HL-60 (cell line): ENCODE data around the gene NKIRAS2.

ENCODE experiments used
- POLR2AphosphoS5 ChIP-seq: IDR thresholded peaks from 2 replicates; pipeline ENCODE4 v1.6.1; 2012; ENCODE audit warnings: low read depth
- TF ChIP-seq, protein P1 (sequence below): IDR thresholded peaks from one replicate; pipeline ENCODE4 v1.5.1; 2011; ENCODE audit warnings: low read length, control low read depth, inconsistent platforms; ENCODE audit not compliant: insufficient read depth
- TF ChIP-seq, protein P2 (sequence below): IDR thresholded peaks from 2 replicates; pipeline ENCODE4 v1.6.1; 2012; ENCODE audit warnings: low read depth; ENCODE audit not compliant: insufficient replicate concordance

DNA sequence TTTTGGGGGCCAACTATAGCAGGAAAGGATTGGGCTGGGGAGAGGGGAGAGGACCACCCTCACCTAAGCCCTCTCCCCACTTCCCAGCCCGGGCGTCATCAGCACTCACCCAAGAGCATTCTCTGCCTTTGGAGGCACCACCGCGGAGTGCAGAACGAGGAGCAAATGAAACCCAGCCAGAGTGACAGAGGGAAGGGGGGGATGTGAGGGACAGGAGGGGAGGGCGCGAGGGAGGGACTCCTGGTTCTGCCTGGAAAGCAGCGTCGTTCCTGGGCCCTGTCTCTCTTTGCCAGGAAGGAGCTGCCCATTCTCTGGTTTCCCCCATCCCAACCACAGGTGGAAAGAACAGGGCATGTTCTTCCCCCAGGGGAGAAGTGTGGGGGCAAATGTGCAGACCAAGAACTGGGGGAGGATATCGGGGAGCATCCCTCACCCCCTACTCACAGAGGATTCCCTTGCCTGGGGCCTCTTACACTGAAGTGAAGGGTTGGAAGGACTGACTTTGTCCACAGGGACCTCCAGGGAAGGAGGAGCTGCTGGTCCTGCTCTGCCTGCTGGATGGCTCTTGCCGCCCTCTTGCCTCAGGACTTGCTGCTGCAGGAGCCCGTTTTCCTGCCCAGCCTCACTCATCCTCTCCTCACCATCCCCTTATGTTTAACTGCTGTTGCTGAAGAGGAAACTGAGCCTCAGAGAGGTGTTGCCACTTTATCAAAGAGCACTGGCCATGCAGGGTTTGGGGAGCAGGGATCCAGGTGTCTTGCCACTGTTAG, 34.0 kb downstream of the NKIRAS2 start:
- TF ChIP-seq, protein P1, sequence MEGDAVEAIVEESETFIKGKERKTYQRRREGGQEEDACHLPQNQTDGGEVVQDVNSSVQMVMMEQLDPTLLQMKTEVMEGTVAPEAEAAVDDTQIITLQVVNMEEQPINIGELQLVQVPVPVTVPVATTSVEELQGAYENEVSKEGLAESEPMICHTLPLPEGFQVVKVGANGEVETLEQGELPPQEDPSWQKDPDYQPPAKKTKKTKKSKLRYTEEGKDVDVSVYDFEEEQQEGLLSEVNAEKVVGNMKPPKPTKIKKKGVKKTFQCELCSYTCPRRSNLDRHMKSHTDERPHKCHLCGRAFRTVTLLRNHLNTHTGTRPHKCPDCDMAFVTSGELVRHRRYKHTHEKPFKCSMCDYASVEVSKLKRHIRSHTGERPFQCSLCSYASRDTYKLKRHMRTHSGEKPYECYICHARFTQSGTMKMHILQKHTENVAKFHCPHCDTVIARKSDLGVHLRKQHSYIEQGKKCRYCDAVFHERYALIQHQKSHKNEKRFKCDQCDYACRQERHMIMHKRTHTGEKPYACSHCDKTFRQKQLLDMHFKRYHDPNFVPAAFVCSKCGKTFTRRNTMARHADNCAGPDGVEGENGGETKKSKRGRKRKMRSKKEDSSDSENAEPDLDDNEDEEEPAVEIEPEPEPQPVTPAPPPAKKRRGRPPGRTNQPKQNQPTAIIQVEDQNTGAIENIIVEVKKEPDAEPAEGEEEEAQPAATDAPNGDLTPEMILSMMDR = no peak
- no peak for TF ChIP-seq POLR2AphosphoS5
- TF ChIP-seq, protein P2, sequence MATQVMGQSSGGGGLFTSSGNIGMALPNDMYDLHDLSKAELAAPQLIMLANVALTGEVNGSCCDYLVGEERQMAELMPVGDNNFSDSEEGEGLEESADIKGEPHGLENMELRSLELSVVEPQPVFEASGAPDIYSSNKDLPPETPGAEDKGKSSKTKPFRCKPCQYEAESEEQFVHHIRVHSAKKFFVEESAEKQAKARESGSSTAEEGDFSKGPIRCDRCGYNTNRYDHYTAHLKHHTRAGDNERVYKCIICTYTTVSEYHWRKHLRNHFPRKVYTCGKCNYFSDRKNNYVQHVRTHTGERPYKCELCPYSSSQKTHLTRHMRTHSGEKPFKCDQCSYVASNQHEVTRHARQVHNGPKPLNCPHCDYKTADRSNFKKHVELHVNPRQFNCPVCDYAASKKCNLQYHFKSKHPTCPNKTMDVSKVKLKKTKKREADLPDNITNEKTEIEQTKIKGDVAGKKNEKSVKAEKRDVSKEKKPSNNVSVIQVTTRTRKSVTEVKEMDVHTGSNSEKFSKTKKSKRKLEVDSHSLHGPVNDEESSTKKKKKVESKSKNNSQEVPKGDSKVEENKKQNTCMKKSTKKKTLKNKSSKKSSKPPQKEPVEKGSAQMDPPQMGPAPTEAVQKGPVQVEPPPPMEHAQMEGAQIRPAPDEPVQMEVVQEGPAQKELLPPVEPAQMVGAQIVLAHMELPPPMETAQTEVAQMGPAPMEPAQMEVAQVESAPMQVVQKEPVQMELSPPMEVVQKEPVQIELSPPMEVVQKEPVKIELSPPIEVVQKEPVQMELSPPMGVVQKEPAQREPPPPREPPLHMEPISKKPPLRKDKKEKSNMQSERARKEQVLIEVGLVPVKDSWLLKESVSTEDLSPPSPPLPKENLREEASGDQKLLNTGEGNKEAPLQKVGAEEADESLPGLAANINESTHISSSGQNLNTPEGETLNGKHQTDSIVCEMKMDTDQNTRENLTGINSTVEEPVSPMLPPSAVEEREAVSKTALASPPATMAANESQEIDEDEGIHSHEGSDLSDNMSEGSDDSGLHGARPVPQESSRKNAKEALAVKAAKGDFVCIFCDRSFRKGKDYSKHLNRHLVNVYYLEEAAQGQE = no peak
